OCI-LY7 (cell line): Measurements from ENCODE around the gene GPR84. TPM values are rescaled to one million over a fixed set of nuclear protein-coding genes. Genes with fewer than 3 reads are reported as not detected.

Experiments
- BruUV-seq: library from RNA; stranded (reverse); fragments of 400-500 nt; replicated peaks from 2 replicates; lab custom pipeline; 2021; lab: Mats Ljungman, UMichigan
- CTCF ChIA-PET: fragments of 300-600 bp; sonication (Branson Sonifier 250); formaldehyde crosslinking; loops from one replicate; lab custom pipeline; 2022; ENCODE audit warnings: antibody characterized with exemption; ENCODE audit not compliant: unreplicated experiment; lab: Charles Lee
- POLR2A ChIA-PET: fragments of 300-600 bp; sonication (Branson Sonifier 250); formaldehyde crosslinking; loops from one replicate; lab custom pipeline; 2022; ENCODE audit warnings: antibody characterized with exemption; lab: Charles Lee
- DNase-seq: peaks from one replicate; pipeline ENCODE4 v3.0.0-alpha.2; 2015; ENCODE audit warnings: low spot score
- H2AFZ ChIP-seq: fragments of 200-600 bp; sonication (generic), shearing (Covaris generic); 2 replicates; pipeline ENCODE4 v1.6.1; 2014; ENCODE audit warnings: mild to moderate bottlenecking, antibody characterized with exemption, low read length, moderate library complexity
- H3K27ac ChIP-seq: fragments of 200-600 bp; sonication (generic); 2 replicates; pipeline ENCODE4 v1.5.1; 2014; ENCODE audit warnings: mixed run types, low read depth, mild to moderate bottlenecking, moderate library complexity, low read length, inconsistent platforms; ENCODE audit not compliant: poor library complexity, severe bottlenecking
- H3K36me3 ChIP-seq: fragments of 200-600 bp; sonication (generic); 2 replicates; pipeline ENCODE4 v1.6.1; 2014; ENCODE audit warnings: mild to moderate bottlenecking, antibody characterized with exemption, low read length, moderate library complexity, mixed read lengths; ENCODE audit not compliant: insufficient read depth
- H3K4me1 ChIP-seq: fragments of 200-600 bp; sonication (generic); 2 replicates; pipeline ENCODE4 v1.5.1; 2014; ENCODE audit warnings: mild to moderate bottlenecking, low read length; ENCODE audit not compliant: insufficient read depth, poor library complexity, severe bottlenecking
- H3K4me2 ChIP-seq: fragments of 200-600 bp; sonication (generic); 2 replicates; pipeline ENCODE4 v1.6.1; 2014; ENCODE audit warnings: mild to moderate bottlenecking, low read length
- H3K4me3 ChIP-seq: fragments of 200-600 bp; sonication (generic); 2 replicates; pipeline ENCODE4 v1.5.1; 2014; ENCODE audit warnings: mild to moderate bottlenecking, low read depth, low read length; ENCODE audit not compliant: poor library complexity, severe bottlenecking
- H3K79me2 ChIP-seq: fragments of 200-600 bp; sonication (generic); 2 replicates; pipeline ENCODE4 v1.6.1; 2016; ENCODE audit warnings: low read depth, mild to moderate bottlenecking, low read length, moderate library complexity, mixed read lengths; ENCODE audit not compliant: insufficient read depth
- H3K9me2 ChIP-seq: fragments of 200-600 bp; sonication (generic); 2 replicates; pipeline ENCODE4 v1.6.1; 2016; ENCODE audit warnings: mild to moderate bottlenecking, low read length, mixed read lengths; ENCODE audit not compliant: insufficient read depth
- H3K9me3 ChIP-seq: fragments of 200-600 bp; sonication (generic); 2 replicates; pipeline ENCODE4 v1.6.1; 2014; ENCODE audit warnings: mild to moderate bottlenecking, mixed run types, low read length, mixed read lengths
- H4K20me1 ChIP-seq: fragments of 200-600 bp; sonication (generic); 2 replicates; pipeline ENCODE4 v1.6.1; 2014; ENCODE audit warnings: mild to moderate bottlenecking, antibody characterized with exemption, low read length, moderate library complexity, mixed read lengths; ENCODE audit not compliant: insufficient read depth
- EZH2phosphoT487 ChIP-seq: fragments of 200-600 bp; sonication (generic); IDR thresholded peaks from 2 replicates; pipeline ENCODE4 v1.6.1; 2018; ENCODE audit warnings: low read depth, borderline replicate concordance, mild to moderate bottlenecking, mixed run types, antibody characterized with exemption, low read length, moderate library complexity, mixed read lengths
- intact Hi-C: fragments of 100-400 bp; cut with micrococcal nuclease; formaldehyde crosslinking; loops from one replicate; pipeline ENCODE4 v1.10.0; 2022; ENCODE audit not compliant: unreplicated experiment
- total RNA-seq, 2 experiments: library from RNA; depleted of rRNA in 1 of 2; stranded (reverse); fragments of >200 nt in 1 of 2; shearing (Covaris generic) in 1 of 2; gene quantifications; 2 replicates each; pipeline ENCODE4 v1.2.3, GENCODE V29; 2014 to 2022
- TF ChIP-seq, protein P1 (sequence below): fragments of 200-600 bp; sonication (generic); conservative IDR thresholded peaks from 2 replicates; pipeline ENCODE4 v1.5.1; 2014; ENCODE audit warnings: mild to moderate bottlenecking, antibody characterized with exemption, low read length, moderate library complexity, mixed read lengths

Gene GPR84
- total RNA-seq, 2 experiments from 2014 or later, result 0.30 TPM; not detected in 1

DNA sequence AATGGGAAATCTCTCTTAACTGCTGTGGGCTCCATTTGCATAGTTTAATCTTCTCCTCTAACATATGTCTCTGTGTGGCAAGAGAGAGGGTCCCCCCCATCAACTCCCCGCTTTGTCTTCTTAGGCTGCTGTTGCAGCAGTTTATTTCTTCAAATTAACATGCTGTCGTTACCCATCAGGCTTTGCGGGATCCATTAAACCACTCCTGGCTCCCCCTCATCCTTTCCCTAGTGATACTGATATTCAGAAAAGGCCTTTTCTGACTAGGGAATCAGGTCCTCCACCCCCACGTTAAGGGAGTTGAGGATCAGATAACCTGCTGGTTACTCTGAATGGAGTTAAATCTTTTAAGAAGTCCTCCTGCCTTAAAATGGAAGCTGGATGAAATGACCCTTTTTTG lies 15.2 kb downstream of the GPR84 start:
- intact Hi-C loops, result no loop called here

DNA sequence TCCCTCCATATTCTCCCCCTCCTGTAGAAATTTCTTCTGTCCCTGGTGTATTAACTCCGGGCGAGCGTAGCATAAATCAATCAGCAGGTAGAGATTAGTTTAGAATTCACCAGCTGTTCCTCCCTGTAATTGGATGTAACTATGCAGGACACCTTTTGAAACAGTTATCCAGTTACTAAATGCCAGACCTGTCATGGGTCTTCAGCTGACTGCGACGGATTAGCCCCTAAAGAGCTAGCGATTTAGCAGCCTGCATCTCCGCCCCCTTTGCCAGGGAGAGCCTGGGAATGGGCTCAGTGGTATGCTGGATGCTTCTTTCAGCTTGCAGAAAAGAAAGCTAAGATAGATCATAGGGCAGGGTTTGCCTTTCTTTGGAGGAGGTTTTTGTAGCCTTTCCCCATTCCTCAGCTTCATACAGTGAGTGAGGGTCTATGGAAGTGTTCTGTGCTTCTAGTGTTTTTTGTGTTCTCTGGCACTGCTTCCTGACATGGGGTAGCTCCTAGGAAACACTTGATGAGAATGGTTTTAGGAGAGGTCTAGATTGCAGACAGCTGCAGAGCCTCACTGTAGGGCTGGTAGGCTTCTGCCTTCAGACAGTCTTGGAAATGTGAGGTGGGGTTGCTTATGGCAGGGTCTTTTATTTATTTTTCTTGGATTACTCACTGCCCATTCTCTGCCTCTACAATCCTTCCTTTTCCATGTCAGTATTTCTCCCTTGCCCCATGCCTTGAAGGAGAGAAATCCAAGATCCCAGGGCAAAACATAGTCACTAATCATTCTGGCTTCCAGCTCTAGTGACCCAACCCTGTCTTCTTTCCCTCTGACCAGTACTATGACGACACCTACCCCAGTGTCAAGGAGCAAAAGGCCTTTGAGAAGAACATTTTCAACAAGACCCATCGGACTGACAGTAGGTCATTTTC lies 22.6 kb downstream of the GPR84 start:
- H3K79me2 ChIP-seq, result no peaks in the 10 kb centered on the region
- CTCF ChIA-PET, result no interaction called here
- no TSS peak for BruUV-seq
- 0 out of 2 replicates have a peak, but pooled peaks cover 12% of the 10 kb centered on the region for H4K20me1 ChIP-seq
- intact Hi-C loops, result no loop called here
- POLR2A ChIA-PET, result interaction anchor here (0.6 to 1.2 kb wide), 4 partner anchors 9 to 74 kb away, joined by 3 to 6 read pairs (median 4); partner anchors contain the start of gene COPZ1
- H2AFZ ChIP-seq, result no peak overlapping the region
- DNase-seq, result no peak
- H3K36me3 ChIP-seq, result peaks cover 67% of the 10 kb centered on the region
- no peaks in the 10 kb centered on the region for H3K9me2 ChIP-seq
- H3K4me1 ChIP-seq, result peaks cover 8% of the 10 kb centered on the region
- no peak overlapping the region for H3K27ac ChIP-seq
- no peak overlapping the region for H3K4me3 ChIP-seq
- H3K9me3 ChIP-seq, result no peaks in the 10 kb centered on the region
- no peak overlapping the region for H3K4me2 ChIP-seq
- TF ChIP-seq, protein P1, sequence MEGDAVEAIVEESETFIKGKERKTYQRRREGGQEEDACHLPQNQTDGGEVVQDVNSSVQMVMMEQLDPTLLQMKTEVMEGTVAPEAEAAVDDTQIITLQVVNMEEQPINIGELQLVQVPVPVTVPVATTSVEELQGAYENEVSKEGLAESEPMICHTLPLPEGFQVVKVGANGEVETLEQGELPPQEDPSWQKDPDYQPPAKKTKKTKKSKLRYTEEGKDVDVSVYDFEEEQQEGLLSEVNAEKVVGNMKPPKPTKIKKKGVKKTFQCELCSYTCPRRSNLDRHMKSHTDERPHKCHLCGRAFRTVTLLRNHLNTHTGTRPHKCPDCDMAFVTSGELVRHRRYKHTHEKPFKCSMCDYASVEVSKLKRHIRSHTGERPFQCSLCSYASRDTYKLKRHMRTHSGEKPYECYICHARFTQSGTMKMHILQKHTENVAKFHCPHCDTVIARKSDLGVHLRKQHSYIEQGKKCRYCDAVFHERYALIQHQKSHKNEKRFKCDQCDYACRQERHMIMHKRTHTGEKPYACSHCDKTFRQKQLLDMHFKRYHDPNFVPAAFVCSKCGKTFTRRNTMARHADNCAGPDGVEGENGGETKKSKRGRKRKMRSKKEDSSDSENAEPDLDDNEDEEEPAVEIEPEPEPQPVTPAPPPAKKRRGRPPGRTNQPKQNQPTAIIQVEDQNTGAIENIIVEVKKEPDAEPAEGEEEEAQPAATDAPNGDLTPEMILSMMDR, result no peak
- no peak for TF ChIP-seq EZH2phosphoT487

More for the DNA sequence above, 15.2 kb downstream of the GPR84 start:
- no TSS peak for BruUV-seq
- H3K36me3 ChIP-seq, result peaks cover 68% of the 10 kb centered on the region
- H3K9me2 ChIP-seq, result no peaks in the 10 kb centered on the region
- no peaks in the 10 kb centered on the region for H3K79me2 ChIP-seq
- no peak overlapping the region for H2AFZ ChIP-seq
- H3K4me3 ChIP-seq, result no peak overlapping the region
- no peak overlapping the region for H3K27ac ChIP-seq
- H3K9me3 ChIP-seq, result no peaks in the 10 kb centered on the region
- TF ChIP-seq, protein P1, result no peak
- TF ChIP-seq EZH2phosphoT487, result no peak
- CTCF ChIA-PET, result no interaction called here
- POLR2A ChIA-PET, result no interaction called here
- no peak for DNase-seq
- H3K4me1 ChIP-seq, result peaks cover 13% of the 10 kb centered on the region
- H4K20me1 ChIP-seq, result no peaks in the 10 kb centered on the region
- H3K4me2 ChIP-seq, result no peak overlapping the region
